GM18526 (cell line): Measurements from ENCODE around the gene MOB1B.

Source experiments
- POLR2A ChIP-seq: IDR thresholded peaks from 3 replicates; pipeline ENCODE4 v1.6.1; 2011; ENCODE audit not compliant: insufficient read length; ENCODE audit errors: extremely low read depth

The MOB1B gene

DNA sequence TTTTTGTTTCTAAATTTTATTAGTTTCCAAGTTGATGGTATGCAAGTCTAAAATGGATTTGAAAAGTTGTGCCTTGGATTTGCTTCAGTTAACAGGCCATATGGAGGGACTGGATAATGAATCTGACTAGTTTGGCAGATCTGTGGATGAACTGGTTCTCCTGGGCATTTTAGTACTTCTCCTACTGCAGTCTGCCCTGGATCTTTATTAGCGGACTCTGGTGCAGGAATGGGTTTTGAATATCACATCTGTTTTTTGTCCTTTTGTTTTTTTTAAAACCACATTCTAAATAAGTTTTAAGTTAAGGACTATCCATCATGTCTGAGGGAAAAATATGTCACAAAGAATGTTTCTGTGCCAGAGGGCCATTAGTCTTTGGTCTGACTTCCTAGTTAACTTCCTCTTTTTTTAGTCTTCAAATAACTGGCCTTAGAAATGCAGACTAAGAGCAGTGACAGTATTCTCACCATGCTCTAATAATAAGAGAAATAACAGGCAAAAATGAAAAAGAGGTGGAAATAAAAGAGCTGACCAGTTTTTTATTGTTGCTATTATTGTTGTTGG lies 77.4 kb downstream of the MOB1B start:
- no peak for TF ChIP-seq POLR2A

DNA sequence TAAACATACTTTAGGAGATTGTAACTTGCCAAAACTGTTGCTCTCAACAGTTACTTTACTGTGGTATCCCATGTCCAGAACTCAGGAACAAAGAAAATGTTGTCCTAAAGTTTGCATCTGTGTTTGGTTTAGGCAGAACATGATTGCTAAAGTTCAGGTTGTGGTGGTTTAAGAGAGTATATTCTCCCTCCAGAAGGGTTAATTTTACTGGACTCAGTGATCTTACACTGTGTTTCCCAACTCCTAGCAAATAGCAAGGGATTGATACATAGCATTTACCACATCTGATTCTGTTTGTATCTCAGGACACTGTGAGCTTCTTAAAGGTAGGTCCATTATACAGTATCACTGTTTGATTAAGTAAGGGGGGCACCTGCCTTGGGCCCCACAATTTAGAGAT lies 78.0 kb downstream of the MOB1B start:
- TF ChIP-seq POLR2A = no peak

GRCh38 chr4:70984106-70984505 lies 81.9 kb downstream of the MOB1B start:
- no peak for TF ChIP-seq POLR2A

GRCh38 chr4:70984589-70984988 lies 82.4 kb downstream of the MOB1B start:
- no peak for TF ChIP-seq POLR2A

DNA sequence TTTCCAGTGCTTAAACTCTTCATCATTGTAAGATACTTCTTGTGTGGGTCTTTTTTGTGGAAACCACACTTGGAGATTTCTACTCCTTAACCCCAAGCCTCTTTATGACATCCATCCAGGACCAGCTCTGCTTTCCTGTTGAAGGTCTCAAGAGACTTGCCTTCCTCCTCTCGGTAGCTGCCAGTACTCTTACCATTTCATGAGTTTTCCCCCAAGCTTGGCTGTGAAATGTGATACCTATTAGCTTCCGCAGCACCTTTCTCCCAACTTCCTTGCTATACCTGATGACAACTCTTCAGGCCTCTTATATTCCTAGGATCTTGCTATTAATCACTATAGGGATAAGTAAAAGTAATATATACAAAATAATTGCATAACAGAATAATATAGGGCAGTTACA lies 89.4 kb downstream of the MOB1B start:
- TF ChIP-seq POLR2A = no peak

- no peak for TF ChIP-seq POLR2A
These were observed 90.3 kb downstream of the MOB1B start for GRCh38 chr4:70992391-70992881.

GRCh38 chr4:70993181-70994068 lies 91.3 kb downstream of the MOB1B start, which contains the start of gene DCK:
Gene DCK (plus strand): TSS chr4:70993649. CDS start chr4:70993836, 187 bp downstream.
- peak; percentile 83 for TF ChIP-seq POLR2A

GRCh38 chr4:70994069-70994366 lies 91.8 kb downstream of the MOB1B start:
- no peak for TF ChIP-seq POLR2A

GRCh38 chr4:70994387-70995099 lies 92.4 kb downstream of the MOB1B start:
- TF ChIP-seq POLR2A = no peak

DNA sequence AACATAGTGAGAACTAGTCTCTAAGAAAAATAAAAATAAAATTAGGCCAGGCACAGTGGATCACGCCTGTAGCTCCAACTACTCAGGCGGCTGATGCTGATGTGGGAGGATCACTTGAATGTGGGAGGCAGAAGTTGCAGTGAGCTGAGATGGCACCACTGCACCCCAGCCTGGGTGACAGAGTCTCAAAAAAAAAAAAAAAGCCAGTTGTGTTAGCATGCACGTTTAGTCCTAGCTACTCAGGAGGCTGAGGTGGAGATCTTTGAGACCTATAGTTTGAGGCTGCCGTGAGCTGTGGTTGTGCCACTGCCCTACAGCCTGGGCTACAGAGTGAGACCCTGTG lies 93.8 kb downstream of the MOB1B start:
- TF ChIP-seq POLR2A = no peak

GRCh38 chr4:70997036-70997435 lies 94.9 kb downstream of the MOB1B start:
- TF ChIP-seq POLR2A = no peak

DNA sequence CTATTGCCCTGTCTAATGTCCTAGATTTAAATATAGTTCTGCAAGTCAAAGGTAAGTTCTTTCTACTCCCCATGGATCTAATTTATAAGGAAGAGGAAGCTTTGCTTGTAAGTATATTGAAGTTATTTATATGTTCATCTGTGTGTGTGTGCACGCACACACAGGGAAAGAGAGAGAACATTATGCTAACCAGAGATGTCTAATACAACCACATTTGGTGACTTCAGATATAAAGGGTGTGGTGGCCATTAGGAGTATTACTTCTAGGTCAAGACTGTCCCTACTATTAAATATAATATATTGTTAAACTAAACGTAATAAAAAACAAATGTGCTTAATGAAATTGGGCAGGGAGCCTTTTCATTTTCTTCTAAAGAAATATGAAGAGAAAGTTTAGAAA lies 95.4 kb downstream of the MOB1B start:
- TF ChIP-seq POLR2A = no peak

DNA sequence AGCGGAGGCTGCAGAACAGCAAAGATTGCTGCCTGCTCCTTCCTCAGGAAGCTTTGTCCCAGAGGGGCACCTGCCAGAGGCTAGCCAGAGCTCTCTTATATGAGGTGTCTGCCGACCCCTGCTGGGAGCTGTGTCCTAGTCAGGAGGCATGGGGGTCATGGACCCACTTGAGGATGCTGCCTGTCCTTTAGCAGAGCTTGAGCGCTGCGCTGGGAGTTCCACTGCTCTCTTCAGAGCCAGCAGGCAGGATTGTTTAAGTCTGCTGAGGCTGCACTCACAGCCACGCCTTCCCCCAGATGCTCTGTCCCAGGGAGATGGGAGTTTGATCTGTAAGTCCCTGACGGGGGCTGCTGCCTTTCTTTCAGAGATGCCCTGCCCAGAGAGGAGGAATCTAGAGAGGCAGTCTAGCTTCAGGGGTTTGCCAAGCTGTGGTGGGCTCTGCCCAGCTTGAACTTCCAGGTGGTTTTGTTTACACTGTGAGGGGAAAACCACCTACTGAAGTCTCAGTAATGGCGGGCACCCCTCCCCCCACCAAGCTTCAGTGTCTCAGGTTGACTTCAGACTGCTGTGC lies 102.2 kb downstream of the MOB1B start:
- no peak for TF ChIP-seq POLR2A

DNA sequence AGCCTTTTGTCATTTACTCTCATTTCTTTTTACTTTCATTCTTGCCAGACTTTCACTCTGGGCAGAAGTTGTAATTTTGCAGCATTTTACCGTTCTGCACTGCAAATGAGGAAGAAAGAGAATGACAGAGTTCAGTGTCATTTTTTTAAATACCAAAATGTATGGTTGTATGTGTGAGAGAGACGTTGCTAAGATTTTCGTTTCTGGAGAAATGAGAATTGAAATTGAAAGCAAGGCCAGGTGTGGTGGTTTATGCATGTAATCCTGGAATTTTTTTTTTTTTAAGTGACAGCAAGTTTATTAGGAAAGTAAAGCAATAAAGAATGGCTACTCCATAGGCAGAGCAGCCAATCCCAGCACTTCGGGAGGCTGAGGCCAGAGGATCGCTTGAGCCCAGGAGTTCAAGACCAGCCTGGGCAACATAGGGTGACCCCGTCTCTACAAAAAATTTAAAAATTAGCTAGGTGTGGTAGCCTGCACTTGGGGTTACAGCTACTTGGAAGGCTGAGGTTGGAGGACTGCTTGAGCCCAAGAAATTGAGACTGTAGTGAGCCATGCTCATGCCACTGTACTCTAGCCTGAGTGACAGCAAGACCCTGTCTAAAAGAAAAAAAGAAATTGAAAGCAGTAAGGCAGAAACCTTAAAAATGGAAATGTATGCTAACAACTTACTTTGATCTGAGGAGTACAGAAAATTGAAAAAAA lies 104.2 kb downstream of the MOB1B start:
- TF ChIP-seq POLR2A = no peak

DNA sequence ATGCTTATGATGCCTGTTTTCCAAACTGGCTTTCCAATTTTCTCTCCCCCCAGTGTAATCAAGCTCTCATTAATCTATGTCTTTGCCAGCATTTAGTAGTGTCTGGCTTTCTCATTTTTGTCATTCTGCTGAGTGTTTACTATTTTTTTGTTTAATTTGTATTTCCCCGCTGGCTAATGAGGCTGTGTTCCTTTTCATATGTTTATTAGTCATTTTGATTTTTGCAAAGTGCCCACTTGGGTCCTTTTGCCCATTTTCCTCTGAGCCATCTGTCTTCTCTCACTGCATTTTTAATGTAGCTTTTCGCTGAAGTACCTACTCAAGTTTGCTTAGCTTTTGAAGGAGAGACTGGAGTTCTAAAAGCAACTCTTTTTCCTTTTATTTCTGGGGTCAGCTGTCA lies 106.0 kb downstream of the MOB1B start:
- TF ChIP-seq POLR2A = no peak
